Small intestine (tissue), 7 donors: Measurements from ENCODE around the gene NPEPPS. TPM values are rescaled to one million over a fixed set of nuclear protein-coding genes. Genes with fewer than 3 reads are reported as not detected.
"Not testable (repeated sequence)": the region's sequence is repeated elsewhere in the genome, so short reads cannot be mapped to it uniquely, and the experiment has no call there.

ENCODE experiments used
- DNase-seq, 2 donors: peaks; one replicate each; pipeline versions ENCODE4 v3.0.0 to v3.0.0-alpha.2; 2013
- FAIRE-seq: peaks from 2 replicates; lab custom pipeline; 2012; peaks lifted over from hg19 to GRCh38; lab: Jason Lieb, UNC
- H3K27ac ChIP-seq, 3 donors: one replicate each; pipeline ENCODE4 v1.5.1; 2013; ENCODE audit warnings: low read length in 2 of 3, mild to moderate bottlenecking in 2 of 3, control low read depth in 1 of 3, inconsistent platforms in 1 of 3, low read depth in 1 of 3, moderate library complexity in 1 of 3
- H3K27me3 ChIP-seq, 3 donors: one replicate each; pipeline ENCODE4 v1.6.1; 2013; ENCODE audit warnings: low read length in 3 of 3, inconsistent platforms in 1 of 3; ENCODE audit not compliant: control insufficient read depth in 3 of 3, insufficient read depth in 3 of 3
- H3K36me3 ChIP-seq, 3 donors: one replicate each; pipeline ENCODE4 v1.6.1; 2013; ENCODE audit warnings: low read length in 3 of 3, inconsistent platforms in 1 of 3, low read depth in 1 of 3, mild to moderate bottlenecking in 1 of 3, moderate library complexity in 1 of 3; ENCODE audit not compliant: control insufficient read depth in 3 of 3, insufficient read depth in 2 of 3
- H3K4me1 ChIP-seq, 3 donors: one replicate each; pipeline ENCODE4 v1.6.1; 2013; ENCODE audit warnings: low read length in 2 of 3, inconsistent platforms in 1 of 3, low read depth in 1 of 3, mild to moderate bottlenecking in 1 of 3, moderate library complexity in 1 of 3; ENCODE audit not compliant: control insufficient read depth in 3 of 3, insufficient read depth in 2 of 3
- H3K4me3 ChIP-seq, 3 donors: one replicate each; pipeline ENCODE4 v1.5.1; 2013; ENCODE audit warnings: low read length in 3 of 3, control low read depth in 1 of 3, inconsistent platforms in 1 of 3, low read depth in 1 of 3, mild to moderate bottlenecking in 1 of 3, moderate library complexity in 1 of 3
- H3K9me3 ChIP-seq, 2 donors: one replicate each; pipeline ENCODE4 v1.6.1; 2013; ENCODE audit warnings: low read depth in 1 of 2, low read length in 1 of 2; ENCODE audit not compliant: control insufficient read depth in 2 of 2, insufficient read depth in 1 of 2
- WGBS, 3 donors: extraction: QIAGEN DNeasy Blood & Tissue Kit; methylation state at CpG; one replicate each; pipeline ENCODE4 v1.1.7; 2013; 5-methylcytosine and 5-hydroxymethylcytosine counted together
- polyA plus RNA-seq, 4 donors: library from polyadenylated mRNA; stranded (reverse) in 3 of 4; unstranded in 1 of 4; fragments of 200-250 nt in 3 of 4; fragments of 120-200 nt in 1 of 4; gene quantifications; one replicate each; pipeline versions ENCODE4 v1.2.1 to v1.2.3, GENCODE V29; 2013
- donor health status: healthy with polysubstance abuse.
- donor health status: control.
- donor health status: control.
- donor health status: Bipolar disorder and iron deficiency.
- donor health status: healthy.

The NPEPPS gene
- polyA plus RNA-seq, 4 donors: 30.8 to 109 (median 37.6) TPM

DNA sequence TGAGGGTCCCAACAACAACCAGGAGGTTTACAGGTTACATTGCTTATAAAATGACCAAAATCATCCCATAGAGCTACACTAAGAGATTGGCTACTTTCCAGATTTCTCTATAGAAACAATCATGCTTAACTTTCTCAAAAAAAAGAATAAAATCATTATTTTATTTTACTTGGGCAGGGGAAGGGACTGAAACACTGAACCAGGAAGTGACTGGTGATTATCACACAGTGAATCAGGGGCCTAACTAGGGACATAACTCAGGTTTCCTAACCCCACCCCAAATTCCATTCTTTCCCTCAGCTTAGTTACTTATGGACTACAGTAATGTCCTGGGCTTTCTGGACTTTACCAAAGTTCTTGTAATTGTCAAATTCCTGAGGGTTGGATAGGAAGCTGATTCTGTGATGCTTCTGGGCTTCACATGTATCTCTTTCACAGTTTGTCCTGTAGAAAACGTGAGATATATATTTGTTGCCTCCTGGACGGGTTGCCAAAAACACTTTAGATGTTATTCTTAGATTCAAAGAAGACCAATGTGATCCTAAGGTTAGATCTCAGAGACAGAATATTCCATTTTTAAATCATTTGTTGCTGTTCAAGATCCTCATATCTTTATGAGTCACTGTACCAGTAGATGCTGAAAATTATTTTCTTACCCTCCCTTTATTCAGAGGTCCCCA lies 28.0 kb upstream of the NPEPPS start:
- not testable (repeated sequence) for H3K27me3 ChIP-seq, H3K4me3 ChIP-seq, H3K4me1 ChIP-seq, H3K9me3 ChIP-seq, FAIRE-seq, H3K36me3 ChIP-seq
- DNase-seq: peak; percentile 19 to 41
- H3K27ac ChIP-seq: peak overlapping the region in 2 of 3 donors; percentile 54 to 67
- 34 to 52% (median 41%) methylated on average over 2 of the region's 2 CpGs for WGBS, 3 donors

GRCh38 chr17:47511701-47512146 lies 19.2 kb upstream of the NPEPPS start:
- peak; percentile 63 to 76 for DNase-seq
- FAIRE-seq: not testable (repeated sequence)
- WGBS, 3 donors: 0 to 13% (median 5%) methylated on average over 3 of the region's 3 CpGs

DNA sequence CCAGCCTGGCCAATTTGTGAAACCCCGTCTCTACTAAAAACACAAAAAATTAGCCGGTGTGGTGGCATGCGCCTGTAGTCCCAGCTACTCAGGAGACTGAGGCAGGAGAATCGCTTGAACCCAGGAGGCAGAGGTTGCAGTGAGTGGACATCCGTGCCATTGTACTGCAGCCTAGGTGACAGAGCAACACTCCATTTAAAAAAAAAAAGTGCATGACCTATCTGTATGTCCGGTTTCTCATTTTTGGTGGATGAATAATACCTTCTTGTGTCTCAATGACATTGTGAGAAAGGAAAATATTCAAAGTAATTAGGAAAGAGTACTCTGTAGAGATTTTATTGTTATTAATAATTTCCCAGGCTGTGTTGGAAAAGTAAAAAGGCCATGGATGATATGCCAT lies 17.6 kb upstream of the NPEPPS start:
- H3K27ac ChIP-seq: not testable (repeated sequence)
- peaks cover 0 to 13% (median 0%) of the 10 kb centered on the region in 3 donors for H3K4me1 ChIP-seq

More at GRCh38 chr17:47511701-47512146, 19.2 kb upstream of the NPEPPS start:
- H3K36me3 ChIP-seq, H3K27me3 ChIP-seq, H3K4me3 ChIP-seq, H3K9me3 ChIP-seq: not testable (repeated sequence)
- H3K27ac ChIP-seq: peak overlapping the region; percentile 45 to 71 (median 58)
- peaks cover 0 to 13% (median 0%) of the 10 kb centered on the region in 3 donors for H3K4me1 ChIP-seq

GRCh38 chr17:47518880-47519279 lies 12.0 kb upstream of the NPEPPS start:
- H3K9me3 ChIP-seq, DNase-seq, H3K36me3 ChIP-seq, FAIRE-seq, H3K4me3 ChIP-seq, H3K27me3 ChIP-seq, H3K27ac ChIP-seq, H3K4me1 ChIP-seq: not testable (repeated sequence)

More for the DNA sequence above, 17.6 kb upstream of the NPEPPS start:
- FAIRE-seq, H3K4me3 ChIP-seq, H3K27me3 ChIP-seq, H3K9me3 ChIP-seq, H3K36me3 ChIP-seq, DNase-seq: not testable (repeated sequence)
- 76 to 79% (median 78%) methylated on average over 6 of the region's 6 CpGs for WGBS, 3 donors

- not testable (repeated sequence) for H3K4me1 ChIP-seq, H3K4me3 ChIP-seq, H3K27me3 ChIP-seq, DNase-seq, H3K27ac ChIP-seq, H3K9me3 ChIP-seq, H3K36me3 ChIP-seq, FAIRE-seq
Measured at GRCh38 chr17:47519365-47519764, 11.5 kb upstream of the NPEPPS start.

- 47 to 74% (median 69%) methylated on average over 4 of the region's 4 CpGs for WGBS, 3 donors
- H3K36me3 ChIP-seq, FAIRE-seq, H3K27ac ChIP-seq, H3K4me1 ChIP-seq, H3K4me3 ChIP-seq, H3K27me3 ChIP-seq, DNase-seq, H3K9me3 ChIP-seq: not testable (repeated sequence)
Measured at GRCh38 chr17:47520279-47520678, 10.6 kb upstream of the NPEPPS start.

DNA sequence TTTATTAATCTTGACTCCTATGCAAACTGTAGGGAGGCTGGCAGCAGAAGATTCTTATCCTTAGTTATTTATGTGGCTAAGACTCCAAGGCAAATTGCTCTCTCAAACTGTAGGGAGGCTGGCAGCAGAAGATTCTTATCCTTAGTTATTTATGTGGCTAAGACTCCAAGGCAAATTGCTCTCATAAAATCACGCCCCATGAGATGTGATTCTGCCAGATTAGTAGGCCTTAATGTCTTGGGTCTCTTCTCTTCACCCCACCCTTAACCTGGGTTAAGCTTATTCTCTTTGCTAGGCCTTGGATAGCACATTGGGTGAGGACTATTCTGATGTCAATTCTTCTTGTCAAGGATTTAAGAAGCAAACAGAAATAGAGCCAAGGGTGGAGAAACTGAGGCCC lies 9.5 kb upstream of the NPEPPS start:
- H3K4me1 ChIP-seq, FAIRE-seq, H3K36me3 ChIP-seq, H3K9me3 ChIP-seq, H3K27ac ChIP-seq, DNase-seq, H3K27me3 ChIP-seq, H3K4me3 ChIP-seq: not testable (repeated sequence)
- WGBS, 3 donors: 15 to 60% (median 24%) methylated on average over 1 of the region's 1 CpG

DNA sequence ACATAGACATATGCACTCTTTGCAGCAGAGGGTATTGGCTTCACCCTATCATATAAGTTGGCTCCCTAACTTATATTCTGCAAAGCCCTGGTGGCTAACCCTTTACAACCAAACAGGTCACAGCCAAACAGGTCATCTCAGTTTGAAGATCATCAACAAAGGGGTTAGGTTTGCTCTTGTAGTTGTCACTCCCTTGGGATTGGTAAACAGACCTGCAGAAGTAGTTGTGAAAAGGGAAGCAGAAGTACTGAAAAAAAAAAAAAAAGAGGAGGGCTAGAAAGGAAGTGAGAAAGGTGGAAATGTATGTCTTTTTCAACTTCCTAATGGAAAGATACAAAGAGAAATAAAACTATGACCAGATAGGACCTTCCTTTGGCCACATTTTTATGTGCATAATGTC lies 8.6 kb upstream of the NPEPPS start:
- not testable (repeated sequence) for H3K9me3 ChIP-seq, DNase-seq, H3K27me3 ChIP-seq, H3K27ac ChIP-seq, H3K4me1 ChIP-seq, H3K4me3 ChIP-seq, FAIRE-seq, H3K36me3 ChIP-seq
